Muscle of leg (tissue), 11 donors: Measurements from ENCODE around the gene CARS2. TPM values are rescaled to one million over a fixed set of nuclear protein-coding genes. Genes with fewer than 3 reads are reported as not detected.
"Not testable (repeated sequence)": the region's sequence is repeated elsewhere in the genome, so short reads cannot be mapped to it uniquely, and the experiment has no call there.

Experiments
- DNase-seq: peaks from one replicate; pipeline ENCODE4 v3.0.0; 2013
- H3K27ac ChIP-seq: one replicate; pipeline ENCODE4 v1.5.1; 2013; ENCODE audit warnings: mild to moderate bottlenecking, low read length, control low read depth
- H3K27me3 ChIP-seq: one replicate; pipeline ENCODE4 v1.6.1; 2013; ENCODE audit warnings: low read length; ENCODE audit not compliant: control insufficient read depth, insufficient read depth
- H3K36me3 ChIP-seq: one replicate; pipeline ENCODE4 v1.6.1; 2013; ENCODE audit warnings: low read length; ENCODE audit not compliant: control insufficient read depth, insufficient read depth
- H3K4me1 ChIP-seq: one replicate; pipeline ENCODE4 v1.6.1; 2013; ENCODE audit warnings: low read length; ENCODE audit not compliant: control insufficient read depth, insufficient read depth
- H3K4me3 ChIP-seq: one replicate; pipeline ENCODE4 v1.5.1; 2013; ENCODE audit warnings: low read length, control low read depth
- H3K9me3 ChIP-seq: replicated peaks from 2 replicates; pipeline ENCODE4 v1.6.1; 2013; ENCODE audit warnings: low read depth, low read length; ENCODE audit not compliant: control insufficient read depth
- WGBS: methylation state at CpG from one replicate; pipeline ENCODE4 v1.1.5; 2013; ENCODE audit warnings: missing lambda C conversion rate; ENCODE audit not compliant: insufficient coverage; 5-methylcytosine and 5-hydroxymethylcytosine counted together
- polyA plus RNA-seq, 8 donors: library from polyadenylated mRNA; unstranded; fragments of 120-200 nt; gene quantifications; one replicate each; pipeline versions ENCODE4 v1.2.1 to v1.2.3, GENCODE V29; 2013; ENCODE audit warnings: inconsistent platforms in 1 of 8, low replicate concordance in 1 of 8; ENCODE audit not compliant: insufficient read length in 8 of 8, insufficient read depth in 1 of 8
- total RNA-seq: library from RNA; stranded (reverse); fragments of 120-200 nt; gene quantifications from one replicate; pipeline ENCODE4 v1.2.4, GENCODE V29; 2013

CARS2 gene
- total and polyA plus RNA-seq, 9 donors: 37.7 to 73.2 (median 51.7) TPM

- 100% methylated on average over 1 of the region's 4 CpGs for WGBS
- DNase-seq: no peak
- Histone ChIP-seq H3K27ac (no peak overlapping the region), H3K4me1 (peaks cover 16% of the 10 kb centered on the region), H3K9me3 (no peaks in the 10 kb centered on the region), H3K27me3 (no peaks in the 10 kb centered on the region), H3K36me3 (peaks cover 57% of the 10 kb centered on the region), H3K4me3 (no peak overlapping the region)
Measured at GRCh38 chr13:110698689-110699088, 7.2 kb downstream of the CARS2 start.

GRCh38 chr13:110697842-110698241 is 8.1 kb downstream of the CARS2 start:
- Histone ChIP-seq H3K36me3 (peaks cover 54% of the 10 kb centered on the region), H3K4me1 (peaks cover 10% of the 10 kb centered on the region), H3K27ac (no peak overlapping the region), H3K9me3 (no peaks in the 10 kb centered on the region), H3K27me3 (no peaks in the 10 kb centered on the region), H3K4me3 (no peak overlapping the region)
- no peak for DNase-seq
- WGBS: no CpG with 5 or more reads among the region's 4 CpGs

DNA sequence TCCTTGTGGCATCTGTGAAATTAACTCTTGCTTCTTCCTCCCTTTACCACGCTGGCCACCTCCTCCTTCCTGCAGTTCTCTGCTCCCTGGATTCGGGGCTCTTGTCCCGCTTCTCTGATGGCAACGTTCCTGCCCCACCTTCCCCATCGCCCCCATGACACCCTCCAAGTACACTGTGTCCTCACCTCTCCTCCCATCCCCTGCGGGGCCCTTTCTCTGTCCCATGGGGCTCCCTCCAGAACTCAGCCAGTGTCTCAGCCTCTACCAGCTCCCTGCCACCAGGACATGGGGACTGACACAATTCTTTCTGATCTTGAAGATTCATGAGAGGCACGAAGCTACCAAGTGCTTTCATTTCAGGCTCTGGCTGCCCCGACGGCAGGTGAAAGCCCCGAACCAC is 9.1 kb downstream of the CARS2 start:
- Histone ChIP-seq H3K27ac (no peak overlapping the region), H3K4me3 (no peak overlapping the region), H3K36me3 (peaks cover 53% of the 10 kb centered on the region), H3K4me1 (peaks cover 2% of the 10 kb centered on the region), H3K27me3 (no peaks in the 10 kb centered on the region), H3K9me3 (no peaks in the 10 kb centered on the region)
- no peak for DNase-seq
- 93% methylated on average over 6 of the region's 10 CpGs for WGBS

DNA sequence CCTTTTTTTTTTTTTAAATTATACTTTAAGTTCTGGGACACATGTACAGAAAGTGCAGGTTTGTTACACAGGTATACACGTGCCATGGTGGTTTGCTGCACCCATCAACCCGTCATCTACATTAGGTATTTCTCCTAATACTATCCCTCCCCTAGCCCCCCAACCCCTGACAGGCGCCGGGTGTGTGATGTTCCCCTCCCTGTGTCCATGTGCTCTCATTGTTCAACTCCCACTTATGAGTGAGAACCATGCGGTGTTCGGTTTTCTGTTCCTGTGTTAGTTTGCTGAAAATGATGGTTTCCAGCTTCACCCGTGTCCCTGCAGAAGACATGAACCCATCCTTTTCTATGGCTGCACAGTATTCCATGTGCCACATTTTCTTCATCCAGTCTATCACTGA is 10.1 kb downstream of the CARS2 start:
- H3K9me3 ChIP-seq, H3K4me3 ChIP-seq, H3K27ac ChIP-seq, H3K27me3 ChIP-seq, DNase-seq, H3K4me1 ChIP-seq: not testable (repeated sequence)
- 60% methylated on average over 2 of the region's 7 CpGs for WGBS
- peaks cover 50% of the 10 kb centered on the region for H3K36me3 ChIP-seq

- H3K9me3 ChIP-seq: no peaks in the 10 kb centered on the region
- 82% methylated on average over 8 of the region's 8 CpGs for WGBS
- peaks cover 44% of the 10 kb centered on the region for H3K36me3 ChIP-seq
- no peak for DNase-seq
- no peaks in the 10 kb centered on the region for H3K27me3 ChIP-seq
- no peak overlapping the region for H3K4me3 ChIP-seq
- no peaks in the 10 kb centered on the region for H3K4me1 ChIP-seq
- no peak overlapping the region for H3K27ac ChIP-seq
Measured at GRCh38 chr13:110690516-110690915, 15.4 kb downstream of the CARS2 start.

DNA sequence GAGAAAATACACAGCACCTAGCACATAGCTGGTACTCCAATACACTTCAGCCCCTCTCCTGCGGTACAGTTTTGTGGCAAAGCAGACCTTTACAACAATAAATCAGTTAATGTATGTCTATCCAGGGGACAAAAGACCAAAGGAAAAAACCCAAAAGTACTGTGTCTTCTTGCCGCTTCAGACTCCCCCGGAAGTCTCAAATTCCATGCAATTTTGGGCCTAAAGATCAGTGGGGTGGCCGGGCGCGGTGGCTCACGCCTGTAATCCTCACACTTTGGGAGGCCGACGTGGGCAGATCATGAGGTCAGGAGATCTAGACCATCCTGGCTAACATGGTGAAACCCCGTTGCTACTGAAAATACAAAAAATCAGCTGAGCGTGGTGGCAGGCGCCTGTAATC is 16.2 kb downstream of the CARS2 start:
- H3K4me3 ChIP-seq: no peak overlapping the region
- H3K9me3 ChIP-seq: no peaks in the 10 kb centered on the region
- H3K27ac ChIP-seq: no peak overlapping the region
- H3K36me3 ChIP-seq: peaks cover 43% of the 10 kb centered on the region
- H3K27me3 ChIP-seq: no peaks in the 10 kb centered on the region
- 93% methylated on average over 11 of the region's 12 CpGs for WGBS
- DNase-seq: no peak
- no peaks in the 10 kb centered on the region for H3K4me1 ChIP-seq

DNA sequence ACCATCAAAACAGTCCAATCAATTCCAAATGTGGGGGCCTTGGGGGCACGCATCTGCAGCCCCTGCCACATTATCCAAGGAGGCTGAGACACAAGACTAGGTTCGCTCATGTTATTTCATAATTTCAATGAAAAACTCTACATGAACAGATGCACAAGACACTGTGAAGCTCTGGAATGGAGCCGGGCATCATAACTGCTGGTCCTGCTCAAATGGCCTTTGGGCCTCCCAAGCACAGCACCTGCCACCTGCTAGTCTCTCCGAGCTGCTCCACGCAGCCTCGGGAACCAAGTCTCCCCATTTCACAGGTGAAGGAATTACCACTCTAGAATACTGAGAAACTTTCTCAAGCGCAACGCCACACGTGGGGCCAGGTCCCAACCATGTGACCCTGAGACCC is 16.9 kb downstream of the CARS2 start:
- no peak overlapping the region for H3K4me3 ChIP-seq
- H3K36me3 ChIP-seq: peaks cover 49% of the 10 kb centered on the region
- no peaks in the 10 kb centered on the region for H3K27me3 ChIP-seq
- no peak overlapping the region for H3K27ac ChIP-seq
- H3K4me1 ChIP-seq: no peaks in the 10 kb centered on the region
- 84% methylated on average over 8 of the region's 9 CpGs for WGBS
- no peak for DNase-seq
- H3K9me3 ChIP-seq: no peaks in the 10 kb centered on the region

GRCh38 chr13:110687736-110688135 is 18.2 kb downstream of the CARS2 start:
- DNase-seq: no peak
- no peak overlapping the region for H3K27ac ChIP-seq
- WGBS: 93% methylated on average over 8 of the region's 16 CpGs

DNA sequence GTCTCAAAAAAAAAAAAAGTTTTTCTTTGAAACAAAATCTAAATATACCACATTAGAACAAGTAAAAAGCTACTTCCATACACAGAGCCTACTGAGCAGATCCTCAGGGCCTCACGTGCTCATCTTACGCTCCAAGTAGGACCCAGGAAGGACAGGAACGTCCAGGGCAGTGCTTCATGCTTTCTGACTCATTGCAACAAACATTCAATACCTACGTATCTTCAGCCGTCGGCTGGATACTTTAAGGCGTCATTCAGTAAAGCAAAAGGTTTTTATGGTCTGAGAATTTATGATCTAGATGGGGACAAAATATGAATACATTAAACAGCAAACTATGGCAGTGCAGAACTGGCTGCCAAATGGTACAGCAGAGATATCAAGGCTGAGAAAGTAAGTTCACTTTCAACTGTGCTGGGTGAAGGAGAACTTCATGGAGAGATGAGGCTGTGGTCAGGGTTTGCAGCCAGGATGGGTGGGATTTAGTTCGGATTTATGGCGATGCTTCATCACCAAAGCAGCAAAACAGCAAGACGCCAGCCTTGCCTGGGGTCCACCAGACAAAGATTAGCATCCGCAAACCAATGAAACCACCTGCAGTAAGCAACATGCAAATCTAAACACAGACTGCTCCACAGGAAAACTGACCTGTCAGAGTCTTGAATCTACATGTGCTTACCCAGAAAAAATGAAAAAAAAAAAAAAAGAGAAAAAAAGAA is 20.5 kb downstream of the CARS2 start:
- Histone ChIP-seq H3K4me3 (no peak overlapping the region), H3K9me3 (no peaks in the 10 kb centered on the region), H3K27me3 (no peaks in the 10 kb centered on the region), H3K27ac (no peak overlapping the region), H3K4me1 (no peaks in the 10 kb centered on the region), H3K36me3 (peaks cover 67% of the 10 kb centered on the region)
- 82% methylated on average over 2 of the region's 11 CpGs for WGBS
- DNase-seq: no peak

More at GRCh38 chr13:110687736-110688135, 18.2 kb downstream of the CARS2 start:
- Histone ChIP-seq H3K4me3 (no peak overlapping the region), H3K4me1 (no peaks in the 10 kb centered on the region), H3K27me3 (no peaks in the 10 kb centered on the region), H3K9me3 (no peaks in the 10 kb centered on the region), H3K36me3 (peaks cover 50% of the 10 kb centered on the region)

DNA sequence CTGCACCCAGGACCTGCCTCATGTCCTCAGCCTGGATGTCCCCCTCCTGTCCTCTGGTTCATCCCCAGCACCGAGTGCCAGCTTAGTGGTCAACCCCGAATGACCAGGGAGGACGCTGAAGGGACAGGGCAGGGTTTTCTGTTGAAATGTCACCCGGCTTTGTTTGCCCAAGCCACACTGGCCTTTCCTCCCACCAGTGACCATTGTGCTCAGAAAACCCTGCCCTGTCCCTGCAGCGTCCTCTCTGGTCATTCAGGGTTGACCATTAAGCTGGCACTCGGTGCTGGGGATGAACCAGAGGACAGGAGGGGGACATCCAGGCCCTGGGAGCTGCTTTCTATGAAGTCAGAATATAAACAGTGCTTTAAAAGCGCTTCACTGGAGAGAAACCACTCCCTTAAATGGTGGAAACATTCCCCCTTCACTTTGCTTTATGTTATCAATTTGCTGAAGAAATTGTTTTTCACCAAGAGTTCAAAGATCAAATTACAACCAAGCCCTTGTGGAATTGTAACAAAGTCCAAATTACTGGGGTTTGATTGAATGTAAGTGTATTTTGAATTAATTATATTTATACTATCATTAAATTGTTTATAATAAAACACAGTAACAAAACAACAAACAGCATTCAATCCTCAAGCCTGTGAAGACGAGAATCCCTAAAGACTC is 21.4 kb downstream of the CARS2 start:
- Histone ChIP-seq H3K36me3 (peaks cover 68% of the 10 kb centered on the region), H3K27ac (no peak overlapping the region), H3K27me3 (no peaks in the 10 kb centered on the region), H3K4me3 (no peak overlapping the region), H3K4me1 (no peaks in the 10 kb centered on the region), H3K9me3 (no peaks in the 10 kb centered on the region)
- no peak for DNase-seq
- WGBS: 89% methylated on average over 4 of the region's 8 CpGs
